Fibroblast of villous mesenchyme (primary cell): ENCODE measurements around the gene RHBDF2. TPM values are rescaled to one million over a fixed set of nuclear protein-coding genes. Genes with fewer than 3 reads are reported as not detected.

Source experiments
- DNase-seq: peaks from one replicate; pipeline ENCODE4 v3.0.0-alpha.2; 2010; ENCODE audit warnings: low read depth
- H3K4me3 ChIP-seq: 2 replicates; pipeline ENCODE4 v1.5.1; 2011; ENCODE audit warnings: low read depth, mild to moderate bottlenecking, low read length
- CTCF ChIP-seq: IDR thresholded peaks from 2 replicates; pipeline ENCODE4 v1.5.1; 2012; ENCODE audit warnings: low read depth, mild to moderate bottlenecking, low read length; ENCODE audit not compliant: insufficient read depth
- total RNA-seq: library from RNA; depleted of rRNA; stranded (reverse); fragments of >200 nt; gene quantifications from 2 replicates; pipeline ENCODE4 v1.2.3, GENCODE V29; 2012

Gene RHBDF2
- total RNA-seq, 1 donor: 13.4 TPM

GRCh38 chr17:76469991-76470739, 31.1 kb downstream of the RHBDF2 start:
- no peak overlapping the region for H3K4me3 ChIP-seq
- no peak for DNase-seq
- no peak for TF ChIP-seq CTCF

- no peak overlapping the region for H3K4me3 ChIP-seq
- no peak for TF ChIP-seq CTCF
- DNase-seq: no peak
These were observed 31.9 kb downstream of the RHBDF2 start for GRCh38 chr17:76469076-76469990.

- no peak for TF ChIP-seq CTCF
- H3K4me3 ChIP-seq: no peak overlapping the region
- no peak for DNase-seq
These were observed 32.6 kb downstream of the RHBDF2 start for GRCh38 chr17:76468634-76469010.

GRCh38 chr17:76467809-76468633, 33.2 kb downstream of the RHBDF2 start:
- H3K4me3 ChIP-seq: no peak overlapping the region
- no peak for TF ChIP-seq CTCF
- no peak for DNase-seq

GRCh38 chr17:76467366-76467765, 33.9 kb downstream of the RHBDF2 start, which contains the start of gene AANAT:
Gene AANAT, plus strand, starts transcription at chr17:76467603. Its CDS starts 1,144 bp downstream, at chr17:76468747.
- no peak for TF ChIP-seq CTCF
- no peak within 1 kb of the TSS for H3K4me3 ChIP-seq
- peak; percentile 50 for DNase-seq

- DNase-seq: no peak
- no peak overlapping the region for H3K4me3 ChIP-seq
- no peak for TF ChIP-seq CTCF
These were observed 34.5 kb downstream of the RHBDF2 start for GRCh38 chr17:76466775-76467130.
